HEK293 (cell line): ENCODE measurements around the gene TTYH1.

Experiments used
- KLF16 ChIP-seq: fragments of 450-650 bp; formaldehyde crosslinking; IDR thresholded peaks from 2 replicates; pipeline ENCODE4 v1.5.1; 2017; ENCODE audit warnings: missing biosample characterization, missing genetic modification characterization
- MZF1 ChIP-seq: fragments of 450-650 bp; formaldehyde crosslinking; IDR thresholded peaks from 2 replicates; pipeline ENCODE4 v1.5.1; 2017; ENCODE audit warnings: missing biosample characterization, missing genetic modification characterization, borderline replicate concordance
- ZFP3 ChIP-seq: fragments of 450-650 bp; formaldehyde crosslinking; IDR thresholded peaks from 2 replicates; pipeline ENCODE4 v1.5.1; 2016; ENCODE audit warnings: low read depth, missing biosample characterization, missing genetic modification characterization
- ZNF274 ChIP-seq, 2 experiments: fragments of 200-500 bp in 1 of 2; fragments of 450-650 bp in 1 of 2; sonication (Bioruptor generic) in 1 of 2; formaldehyde crosslinking in 1 of 2; IDR thresholded peaks; 2 replicates each; pipeline versions ENCODE4 v1.5.1 to v1.6.1; 2014 to 2016; ENCODE audit warnings: borderline replicate concordance in 1 of 2, inconsistent platforms in 1 of 2, low read length in 1 of 2, missing biosample characterization in 1 of 2, missing genetic modification characterization in 1 of 2
- ZNF558 ChIP-seq: fragments of 450-650 bp; formaldehyde crosslinking; IDR thresholded peaks from 2 replicates; pipeline ENCODE4 v1.5.1; 2016; ENCODE audit warnings: missing biosample characterization, missing genetic modification characterization
- ZNF843 ChIP-seq: fragments of 450-650 bp; formaldehyde crosslinking; IDR thresholded peaks from 2 replicates; pipeline ENCODE4 v1.5.1; 2016; ENCODE audit warnings: missing biosample characterization, missing genetic modification characterization
- TF ChIP-seq, protein P1 (sequence below): fragments of 450-650 bp; formaldehyde crosslinking; IDR thresholded peaks from 2 replicates; pipeline ENCODE4 v1.5.1; 2016; ENCODE audit warnings: missing biosample characterization, missing genetic modification characterization
- TF ChIP-seq, protein P2 (sequence below): fragments of 450-650 bp; formaldehyde crosslinking; IDR thresholded peaks from 2 replicates; pipeline ENCODE4 v1.5.1; 2016; ENCODE audit warnings: missing biosample characterization, missing genetic modification characterization
- TF ChIP-seq, protein P3 (sequence below): fragments of 450-650 bp; formaldehyde crosslinking; IDR thresholded peaks from 2 replicates; pipeline ENCODE4 v1.5.1; 2017; ENCODE audit warnings: missing biosample characterization, missing genetic modification characterization
- TF ChIP-seq, protein P4 (sequence below): fragments of 450-650 bp; formaldehyde crosslinking; IDR thresholded peaks from 2 replicates; pipeline ENCODE4 v1.5.1; 2016; ENCODE audit warnings: missing biosample characterization, missing genetic modification characterization, borderline replicate concordance

DNA sequence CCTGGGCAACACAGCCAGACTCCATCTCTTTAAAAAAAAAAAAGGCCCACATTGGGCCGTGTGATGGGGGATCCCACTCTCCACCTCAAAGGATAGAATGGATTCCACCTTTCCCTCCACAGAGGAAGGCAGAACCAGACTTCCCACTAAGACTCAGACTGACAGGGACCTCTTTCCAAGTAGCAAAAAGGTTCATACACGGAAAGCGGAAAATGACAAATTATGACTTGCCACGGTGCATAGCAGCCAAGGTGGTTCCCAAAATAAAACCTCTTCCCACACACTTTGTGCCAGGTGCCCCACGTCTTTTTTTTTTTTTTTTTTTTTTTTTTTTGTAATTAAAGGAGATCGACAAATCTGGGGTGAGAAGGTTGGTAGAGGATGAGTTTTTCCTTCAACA is 14.4 kb upstream of the TTYH1 start:
- TF ChIP-seq, protein P1, sequence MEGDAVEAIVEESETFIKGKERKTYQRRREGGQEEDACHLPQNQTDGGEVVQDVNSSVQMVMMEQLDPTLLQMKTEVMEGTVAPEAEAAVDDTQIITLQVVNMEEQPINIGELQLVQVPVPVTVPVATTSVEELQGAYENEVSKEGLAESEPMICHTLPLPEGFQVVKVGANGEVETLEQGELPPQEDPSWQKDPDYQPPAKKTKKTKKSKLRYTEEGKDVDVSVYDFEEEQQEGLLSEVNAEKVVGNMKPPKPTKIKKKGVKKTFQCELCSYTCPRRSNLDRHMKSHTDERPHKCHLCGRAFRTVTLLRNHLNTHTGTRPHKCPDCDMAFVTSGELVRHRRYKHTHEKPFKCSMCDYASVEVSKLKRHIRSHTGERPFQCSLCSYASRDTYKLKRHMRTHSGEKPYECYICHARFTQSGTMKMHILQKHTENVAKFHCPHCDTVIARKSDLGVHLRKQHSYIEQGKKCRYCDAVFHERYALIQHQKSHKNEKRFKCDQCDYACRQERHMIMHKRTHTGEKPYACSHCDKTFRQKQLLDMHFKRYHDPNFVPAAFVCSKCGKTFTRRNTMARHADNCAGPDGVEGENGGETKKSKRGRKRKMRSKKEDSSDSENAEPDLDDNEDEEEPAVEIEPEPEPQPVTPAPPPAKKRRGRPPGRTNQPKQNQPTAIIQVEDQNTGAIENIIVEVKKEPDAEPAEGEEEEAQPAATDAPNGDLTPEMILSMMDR, result no peak
- TF ChIP-seq, protein P2, sequence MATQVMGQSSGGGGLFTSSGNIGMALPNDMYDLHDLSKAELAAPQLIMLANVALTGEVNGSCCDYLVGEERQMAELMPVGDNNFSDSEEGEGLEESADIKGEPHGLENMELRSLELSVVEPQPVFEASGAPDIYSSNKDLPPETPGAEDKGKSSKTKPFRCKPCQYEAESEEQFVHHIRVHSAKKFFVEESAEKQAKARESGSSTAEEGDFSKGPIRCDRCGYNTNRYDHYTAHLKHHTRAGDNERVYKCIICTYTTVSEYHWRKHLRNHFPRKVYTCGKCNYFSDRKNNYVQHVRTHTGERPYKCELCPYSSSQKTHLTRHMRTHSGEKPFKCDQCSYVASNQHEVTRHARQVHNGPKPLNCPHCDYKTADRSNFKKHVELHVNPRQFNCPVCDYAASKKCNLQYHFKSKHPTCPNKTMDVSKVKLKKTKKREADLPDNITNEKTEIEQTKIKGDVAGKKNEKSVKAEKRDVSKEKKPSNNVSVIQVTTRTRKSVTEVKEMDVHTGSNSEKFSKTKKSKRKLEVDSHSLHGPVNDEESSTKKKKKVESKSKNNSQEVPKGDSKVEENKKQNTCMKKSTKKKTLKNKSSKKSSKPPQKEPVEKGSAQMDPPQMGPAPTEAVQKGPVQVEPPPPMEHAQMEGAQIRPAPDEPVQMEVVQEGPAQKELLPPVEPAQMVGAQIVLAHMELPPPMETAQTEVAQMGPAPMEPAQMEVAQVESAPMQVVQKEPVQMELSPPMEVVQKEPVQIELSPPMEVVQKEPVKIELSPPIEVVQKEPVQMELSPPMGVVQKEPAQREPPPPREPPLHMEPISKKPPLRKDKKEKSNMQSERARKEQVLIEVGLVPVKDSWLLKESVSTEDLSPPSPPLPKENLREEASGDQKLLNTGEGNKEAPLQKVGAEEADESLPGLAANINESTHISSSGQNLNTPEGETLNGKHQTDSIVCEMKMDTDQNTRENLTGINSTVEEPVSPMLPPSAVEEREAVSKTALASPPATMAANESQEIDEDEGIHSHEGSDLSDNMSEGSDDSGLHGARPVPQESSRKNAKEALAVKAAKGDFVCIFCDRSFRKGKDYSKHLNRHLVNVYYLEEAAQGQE (tag by site-specific recombination), result no peak
- no peak for TF ChIP-seq ZFP3 (tag by site-specific recombination)
- TF ChIP-seq ZNF843 (tag by site-specific recombination), result no peak
- TF ChIP-seq, protein P3, sequence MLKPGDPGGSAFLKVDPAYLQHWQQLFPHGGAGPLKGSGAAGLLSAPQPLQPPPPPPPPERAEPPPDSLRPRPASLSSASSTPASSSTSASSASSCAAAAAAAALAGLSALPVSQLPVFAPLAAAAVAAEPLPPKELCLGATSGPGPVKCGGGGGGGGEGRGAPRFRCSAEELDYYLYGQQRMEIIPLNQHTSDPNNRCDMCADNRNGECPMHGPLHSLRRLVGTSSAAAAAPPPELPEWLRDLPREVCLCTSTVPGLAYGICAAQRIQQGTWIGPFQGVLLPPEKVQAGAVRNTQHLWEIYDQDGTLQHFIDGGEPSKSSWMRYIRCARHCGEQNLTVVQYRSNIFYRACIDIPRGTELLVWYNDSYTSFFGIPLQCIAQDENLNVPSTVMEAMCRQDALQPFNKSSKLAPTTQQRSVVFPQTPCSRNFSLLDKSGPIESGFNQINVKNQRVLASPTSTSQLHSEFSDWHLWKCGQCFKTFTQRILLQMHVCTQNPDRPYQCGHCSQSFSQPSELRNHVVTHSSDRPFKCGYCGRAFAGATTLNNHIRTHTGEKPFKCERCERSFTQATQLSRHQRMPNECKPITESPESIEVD (tag by site-specific recombination), result no peak
- TF ChIP-seq ZNF558 (tag by site-specific recombination), result no peak
- TF ChIP-seq KLF16, result no peak
- TF ChIP-seq, protein P4, sequence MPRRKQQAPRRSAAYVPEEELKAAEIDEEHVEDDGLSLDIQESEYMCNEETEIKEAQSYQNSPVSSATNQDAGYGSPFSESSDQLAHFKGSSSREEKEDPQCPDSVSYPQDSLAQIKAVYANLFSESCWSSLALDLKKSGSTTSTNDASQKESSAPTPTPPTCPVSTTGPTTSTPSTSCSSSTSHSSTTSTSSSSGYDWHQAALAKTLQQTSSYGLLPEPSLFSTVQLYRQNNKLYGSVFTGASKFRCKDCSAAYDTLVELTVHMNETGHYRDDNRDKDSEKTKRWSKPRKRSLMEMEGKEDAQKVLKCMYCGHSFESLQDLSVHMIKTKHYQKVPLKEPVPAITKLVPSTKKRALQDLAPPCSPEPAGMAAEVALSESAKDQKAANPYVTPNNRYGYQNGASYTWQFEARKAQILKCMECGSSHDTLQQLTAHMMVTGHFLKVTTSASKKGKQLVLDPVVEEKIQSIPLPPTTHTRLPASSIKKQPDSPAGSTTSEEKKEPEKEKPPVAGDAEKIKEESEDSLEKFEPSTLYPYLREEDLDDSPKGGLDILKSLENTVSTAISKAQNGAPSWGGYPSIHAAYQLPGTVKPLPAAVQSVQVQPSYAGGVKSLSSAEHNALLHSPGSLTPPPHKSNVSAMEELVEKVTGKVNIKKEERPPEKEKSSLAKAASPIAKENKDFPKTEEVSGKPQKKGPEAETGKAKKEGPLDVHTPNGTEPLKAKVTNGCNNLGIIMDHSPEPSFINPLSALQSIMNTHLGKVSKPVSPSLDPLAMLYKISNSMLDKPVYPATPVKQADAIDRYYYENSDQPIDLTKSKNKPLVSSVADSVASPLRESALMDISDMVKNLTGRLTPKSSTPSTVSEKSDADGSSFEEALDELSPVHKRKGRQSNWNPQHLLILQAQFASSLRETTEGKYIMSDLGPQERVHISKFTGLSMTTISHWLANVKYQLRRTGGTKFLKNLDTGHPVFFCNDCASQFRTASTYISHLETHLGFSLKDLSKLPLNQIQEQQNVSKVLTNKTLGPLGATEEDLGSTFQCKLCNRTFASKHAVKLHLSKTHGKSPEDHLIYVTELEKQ (tag by site-specific recombination), result no peak
- TF ChIP-seq ZNF274 (IDR thresholded peaks at IDR 0.05; ENCODE audit: low read length), result no peak
- no peak for TF ChIP-seq ZNF274 (tag by site-specific recombination; IDR thresholded peaks at IDR 0.05; ENCODE audit: borderline replicate concordance)
- no peak for TF ChIP-seq MZF1
